AG04450 (cell line): ENCODE results near the gene KCNJ8. TPM values are rescaled to one million over a fixed set of nuclear protein-coding genes. Genes with fewer than 3 reads are reported as not detected.

Experiments used
- CTCF ChIA-PET: fragments of 300-600, 350-600 bp; formaldehyde crosslinking; extraction: SDS; loops from one replicate; lab custom pipeline; 2022; ENCODE audit warnings: antibody characterized with exemption, inconsistent platforms; lab: Charles Lee
- POLR2A ChIA-PET: fragments of 350-600 bp; formaldehyde crosslinking; extraction: SDS; loops from one replicate; lab custom pipeline; 2021; ENCODE audit warnings: antibody characterized with exemption, inconsistent platforms; lab: Yijun Ruan, JAX
- DNase-seq: peaks from one replicate; pipeline ENCODE4 v3.0.0-alpha.2; 2011; ENCODE audit warnings: low read depth, low spot score
- H3K27ac ChIP-seq: one replicate; pipeline ENCODE4 v1.5.1; 2012; ENCODE audit warnings: low read depth, low read length, control low read depth
- H3K27me3 ChIP-seq: one replicate; pipeline ENCODE4 v1.6.0; 2012; ENCODE audit warnings: low read length; ENCODE audit not compliant: control insufficient read depth, insufficient read depth
- H3K4me3 ChIP-seq: 2 replicates; pipeline ENCODE4 v1.5.1; 2011; ENCODE audit warnings: mild to moderate bottlenecking, low read depth, low read length, control low read depth
- H3K9me3 ChIP-seq: 2 replicates; pipeline ENCODE4 v1.5.1; 2012; ENCODE audit warnings: low read length; ENCODE audit not compliant: control insufficient read depth, insufficient read depth
- CTCF ChIP-seq: IDR thresholded peaks from 2 replicates; pipeline ENCODE4 v1.5.1; 2011; ENCODE audit warnings: low read depth, low read length, control low read depth, inconsistent platforms
- polyA plus RNA-seq: library from polyadenylated mRNA; depleted of rRNA; stranded (reverse); fragments of >200 nt; gene quantifications from 2 replicates; pipeline ENCODE4 v1.2.3, GENCODE V29; 2011

KCNJ8 gene
- polyA plus RNA-seq, 1 experiment = 6.0 TPM

GRCh38 chr12:21775133-21775820 lies 771 bp upstream of the KCNJ8 start:
- CTCF ChIA-PET = interaction anchor here (2.6 kb wide), 1 partner anchor 215 kb away, joined by 17 read pairs; no protein-coding TSS in a partner anchor
- POLR2A ChIA-PET = no interaction called here
- Histone ChIP-seq H3K4me3 (peak overlapping the region; percentile 72), H3K27ac (no peak overlapping the region), H3K27me3 (no peaks in the 10 kb centered on the region), H3K9me3 (no peaks in the 10 kb centered on the region)
- no peak for DNase-seq
- TF ChIP-seq CTCF = no peak

DNA sequence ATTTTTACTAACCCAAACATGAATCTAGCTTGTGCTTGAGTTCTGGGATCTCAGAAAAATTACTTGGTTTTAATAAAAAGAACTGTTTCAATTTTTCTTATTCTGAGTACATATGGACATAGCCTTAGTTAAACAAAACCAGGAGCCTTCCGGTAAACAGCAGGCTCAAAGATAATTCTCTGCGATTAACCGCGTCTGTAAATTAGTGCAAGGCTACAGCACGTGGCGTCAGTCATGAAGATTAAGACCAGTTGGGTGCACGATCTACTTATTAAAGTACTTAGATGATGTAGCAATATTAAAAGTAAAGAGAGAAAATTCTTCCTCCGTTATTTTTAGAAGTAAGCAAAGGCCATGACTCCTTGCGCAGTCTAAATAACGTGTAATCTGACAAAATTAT lies 700 bp downstream of the KCNJ8 start:
- POLR2A ChIA-PET = no interaction called here
- no peak for DNase-seq
- CTCF ChIA-PET = interaction anchor here (0.6 to 2.6 kb wide), 4 partner anchors 9 to 216 kb away, joined by 3 to 17 read pairs (median 4); no protein-coding TSS in a partner anchor
- H3K27me3 ChIP-seq = no peaks in the 10 kb centered on the region
- peak overlapping the region; percentile 72 for H3K4me3 ChIP-seq
- H3K9me3 ChIP-seq = no peaks in the 10 kb centered on the region
- no peak overlapping the region for H3K27ac ChIP-seq
- TF ChIP-seq CTCF = no peak

DNA sequence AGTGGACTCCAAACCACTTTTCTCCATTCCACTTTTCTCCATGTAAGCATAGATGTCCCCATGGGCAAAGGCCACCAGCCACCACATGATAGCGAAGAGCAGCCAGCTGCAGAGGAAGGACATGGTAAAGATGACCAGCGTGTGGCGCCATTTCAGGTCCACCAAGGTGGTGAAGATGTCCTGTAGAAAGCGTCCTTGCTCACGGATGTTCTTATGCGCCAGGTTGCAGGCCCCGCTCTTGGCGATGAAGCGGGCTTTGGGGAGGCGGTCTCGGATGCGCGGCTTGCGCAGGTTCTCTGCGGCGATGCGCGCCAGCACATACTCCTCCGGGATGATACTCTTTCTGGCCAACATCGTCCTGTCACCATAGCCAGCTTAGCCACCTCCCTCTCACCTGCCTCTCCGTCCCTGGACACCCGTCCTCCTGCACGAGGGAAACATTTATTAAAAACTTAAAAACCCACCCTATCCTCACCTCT lies 1.2 kb downstream of the KCNJ8 start:
- H3K9me3 ChIP-seq = no peaks in the 10 kb centered on the region
- H3K4me3 ChIP-seq = peak overlapping the region; percentile 72
- CTCF ChIA-PET = interaction anchor here (0.6 to 1.7 kb wide), 3 partner anchors 13 to 216 kb away, joined by 3 to 6 read pairs (median 5); no protein-coding TSS in a partner anchor
- peak; percentile 48 for TF ChIP-seq CTCF
- H3K27me3 ChIP-seq = no peaks in the 10 kb centered on the region
- no peak for DNase-seq
- no peak overlapping the region for H3K27ac ChIP-seq
- POLR2A ChIA-PET = no interaction called here

DNA sequence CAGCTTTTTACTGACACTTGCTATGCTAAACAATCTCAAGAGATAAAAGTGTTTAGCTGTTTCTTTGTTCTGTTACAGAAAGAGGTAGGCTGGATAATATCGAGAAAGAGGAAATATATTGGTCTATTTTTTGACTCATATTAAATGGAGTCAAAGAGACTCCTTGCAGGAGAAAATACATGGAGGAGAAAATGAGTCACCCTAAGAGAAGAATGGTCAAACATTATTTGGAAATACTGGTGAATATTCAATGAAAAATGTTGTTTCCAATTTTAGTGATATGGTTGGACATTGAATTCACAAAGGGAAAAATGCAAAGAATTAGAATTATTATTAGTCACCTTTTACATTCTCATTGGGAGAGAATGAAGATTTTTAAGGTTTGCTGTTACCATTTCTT lies 3.2 kb downstream of the KCNJ8 start:
- ChIA-PET CTCF (interaction anchor here (0.7 to 1.7 kb wide), 3 partner anchors 218 to 672 kb away, joined by 4 to 8 read pairs (median 5); no protein-coding TSS in a partner anchor), POLR2A (no interaction called here)
- Histone ChIP-seq H3K27ac (no peak overlapping the region), H3K27me3 (no peaks in the 10 kb centered on the region), H3K4me3 (no peak overlapping the region), H3K9me3 (no peaks in the 10 kb centered on the region)
- peak; percentile 11 for DNase-seq
- TF ChIP-seq CTCF = no peak

DNA sequence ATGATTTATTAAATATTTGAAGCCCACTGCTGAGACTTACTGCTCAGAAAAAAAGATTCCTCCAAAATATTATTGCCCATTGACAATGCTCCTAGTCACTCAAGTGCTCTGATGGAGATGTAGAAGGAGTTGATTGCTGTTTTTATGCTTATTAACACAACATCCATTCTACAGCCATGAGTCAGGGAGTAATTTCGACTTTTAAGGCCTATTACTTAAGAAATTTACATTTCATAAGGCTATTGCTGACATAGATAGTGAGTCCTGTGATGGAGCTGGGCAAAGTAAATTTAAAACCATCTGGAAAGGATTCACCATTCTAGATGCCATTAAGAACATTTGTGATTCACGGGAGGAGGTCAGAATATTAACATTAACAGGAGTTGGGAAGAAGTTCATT lies 5.2 kb downstream of the KCNJ8 start:
- H3K4me3 ChIP-seq = no peak overlapping the region
- no peak for TF ChIP-seq CTCF
- no peak overlapping the region for H3K27ac ChIP-seq
- no peaks in the 10 kb centered on the region for H3K9me3 ChIP-seq
- ChIA-PET CTCF (no interaction called here), POLR2A (no interaction called here)
- no peak for DNase-seq
- H3K27me3 ChIP-seq = no peaks in the 10 kb centered on the region
